H4 (cell line): ENCODE measurements around the gene NTF3. TPM values are rescaled to one million over a fixed set of nuclear protein-coding genes. Genes with fewer than 3 reads are reported as not detected.

Experiments
- DNase-seq: peaks from one replicate; pipeline ENCODE4 v3.0.0-alpha.2; 2015; ENCODE audit warnings: low spot score
- total RNA-seq: library from RNA; depleted of rRNA; stranded (reverse); fragments of >200 nt; shearing (Covaris generic); gene quantifications from 2 replicates; pipeline ENCODE4 v1.2.3, GENCODE V29; 2014; rRNA removed

The NTF3 gene
- total RNA-seq: 4.1 and 10.7 TPM in 2 replicates

DNA sequence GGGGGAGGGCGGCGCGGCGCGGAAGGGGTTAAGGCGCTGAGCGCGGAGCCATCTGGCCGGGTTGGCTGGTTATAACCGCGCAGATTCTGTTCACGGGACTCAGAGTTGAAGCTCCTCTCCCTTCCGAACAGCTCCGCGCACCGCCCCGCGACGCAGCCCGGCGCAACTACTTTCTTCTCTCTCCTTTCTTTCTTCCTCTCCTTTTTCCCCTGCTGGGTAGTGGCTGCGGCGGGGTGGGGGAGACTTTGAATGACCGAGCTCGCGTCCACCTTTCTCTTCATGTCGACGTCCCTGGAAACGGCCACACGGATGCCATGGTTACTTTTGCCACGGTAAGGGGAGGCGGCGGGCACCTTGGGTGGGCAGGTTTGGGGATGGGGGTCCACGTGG lies at the start of gene NTF3:
Gene NTF3, plus strand, starts transcription at position 98 of the 390 bp plus-strand sequence. Its CDS starts 217 bp downstream, at position 315.
- DNase-seq: peak; percentile 57

DNA sequence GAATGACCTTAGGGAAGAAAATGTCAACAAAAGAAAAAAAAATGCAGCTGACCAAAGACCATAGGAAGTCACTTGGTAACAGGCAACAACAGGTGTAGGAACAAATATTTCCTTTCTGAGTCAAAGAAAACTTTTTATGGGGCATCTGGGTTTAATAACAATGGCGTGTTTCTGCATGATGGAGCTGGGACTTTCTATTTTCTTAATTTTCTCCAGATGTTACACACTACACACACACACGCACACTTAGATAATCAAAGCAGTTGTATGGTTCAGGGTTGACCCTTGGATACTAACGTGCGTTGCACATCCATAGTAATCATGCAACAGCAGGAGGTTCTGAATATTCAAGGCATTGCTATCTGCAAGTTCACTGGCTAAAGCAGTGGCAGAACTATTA lies 47.9 kb upstream of the NTF3 start:
- no peak for DNase-seq

DNA sequence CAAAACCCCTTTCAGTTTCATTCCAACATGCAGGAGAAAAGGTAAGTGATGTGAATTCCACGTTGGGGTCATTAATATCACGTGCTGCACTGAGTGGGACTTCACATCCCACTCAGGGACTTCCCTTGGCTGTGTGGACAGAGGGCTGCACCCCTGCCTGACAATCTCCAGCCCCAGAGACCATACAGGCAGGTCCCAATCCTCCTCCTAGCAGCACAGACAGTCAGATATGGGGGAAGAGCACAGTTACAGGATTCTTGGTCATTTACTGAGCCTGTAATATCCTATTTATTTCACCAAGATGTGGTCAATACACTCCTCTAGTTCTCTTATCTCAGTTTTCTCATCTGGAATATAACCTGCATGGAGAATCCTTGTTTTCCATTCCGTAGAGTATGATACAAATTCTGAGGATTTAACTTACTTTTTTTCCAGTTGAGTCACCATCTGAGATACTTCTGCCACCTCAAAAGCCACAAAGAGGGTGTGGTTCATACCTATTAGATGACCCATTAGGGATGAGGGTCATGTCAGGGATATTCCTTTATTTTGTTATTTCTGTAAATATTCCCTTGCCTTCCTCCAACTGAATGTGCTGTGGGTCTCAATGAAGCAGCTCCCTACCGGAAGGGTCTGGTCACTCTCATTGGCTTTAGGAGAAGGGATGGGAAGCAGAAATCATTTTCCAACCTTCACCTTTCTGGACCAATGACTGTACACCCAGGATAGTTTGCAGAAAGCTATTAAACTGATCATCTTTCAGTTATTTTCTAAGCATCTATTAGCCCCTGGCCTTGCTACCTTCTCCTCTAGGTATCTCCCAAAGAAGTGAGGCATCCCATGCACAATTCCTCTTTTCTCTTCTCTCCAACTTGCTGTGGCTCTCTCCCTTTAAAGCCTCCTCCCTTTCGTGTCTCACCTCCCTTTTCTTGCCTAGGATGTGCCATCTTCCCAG lies 43.0 kb upstream of the NTF3 start:
- peak; percentile 18 for DNase-seq

DNA sequence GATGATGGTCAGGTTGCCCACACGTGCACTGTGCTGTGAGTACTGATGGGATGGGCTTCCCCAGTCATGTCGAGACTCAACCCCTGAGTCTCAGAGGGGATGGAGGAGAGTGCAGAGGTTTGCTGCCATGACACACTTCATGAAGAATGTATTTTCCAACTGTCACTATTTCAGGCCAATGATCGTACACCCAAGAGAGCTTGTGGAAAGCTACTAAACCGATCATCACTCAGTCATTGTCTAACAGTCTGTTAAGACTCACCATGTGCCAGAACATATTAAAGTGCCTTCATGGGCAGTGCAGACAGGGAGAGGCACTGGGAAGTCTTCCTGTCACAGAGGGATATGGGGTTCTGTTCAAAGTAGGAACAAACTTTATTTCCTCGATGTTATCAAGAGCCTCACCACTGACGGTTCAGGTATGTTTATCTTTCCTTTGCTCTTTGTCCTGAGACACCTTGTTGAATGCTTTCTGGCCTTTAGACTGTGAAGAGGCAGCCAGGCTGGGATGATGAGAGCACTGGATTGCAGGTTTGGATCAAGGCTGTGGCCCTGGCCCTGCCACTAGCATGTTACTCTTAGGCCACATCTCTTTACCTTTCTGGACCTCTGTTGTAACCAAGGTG lies 41.6 kb upstream of the NTF3 start:
- DNase-seq: no peak

DNA sequence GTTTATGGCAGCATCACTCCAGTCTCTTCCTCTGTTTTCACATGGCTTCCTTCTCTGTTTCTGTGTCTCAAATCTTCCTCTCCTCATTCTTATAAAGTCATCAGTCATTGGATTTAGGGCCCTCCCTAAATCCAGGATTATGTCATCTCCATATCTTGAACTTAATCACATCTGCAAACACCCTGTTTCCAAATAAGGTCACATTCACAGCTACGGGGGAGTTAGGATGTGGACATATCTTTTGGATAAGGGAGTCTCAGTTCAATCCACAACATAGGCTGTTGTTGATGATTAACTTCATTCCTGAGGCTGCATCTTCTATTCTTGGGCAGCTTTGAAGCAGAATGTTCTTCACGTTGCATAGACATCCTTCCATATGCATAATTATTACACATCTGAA lies 40.3 kb upstream of the NTF3 start:
- DNase-seq: no peak

DNA sequence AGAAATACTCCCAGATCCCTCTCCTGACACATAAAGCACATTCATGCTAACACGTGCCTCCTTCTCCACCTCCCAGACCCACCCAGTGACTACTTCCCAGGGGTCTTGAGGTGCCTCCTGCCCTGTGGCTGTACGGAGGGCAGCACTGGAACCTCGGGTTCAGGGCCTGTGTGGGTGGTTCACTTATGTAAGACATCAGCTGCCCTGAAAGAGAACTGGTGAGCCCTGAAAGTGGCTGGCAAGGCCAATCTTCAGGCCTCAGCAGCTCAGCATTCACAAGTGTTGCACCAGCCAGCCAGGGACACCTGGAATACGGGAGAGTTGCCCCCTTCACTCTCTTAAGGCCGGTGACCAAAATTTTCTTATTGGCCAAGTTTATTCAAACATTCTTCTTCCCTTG lies 38.9 kb upstream of the NTF3 start:
- DNase-seq: no peak

DNA sequence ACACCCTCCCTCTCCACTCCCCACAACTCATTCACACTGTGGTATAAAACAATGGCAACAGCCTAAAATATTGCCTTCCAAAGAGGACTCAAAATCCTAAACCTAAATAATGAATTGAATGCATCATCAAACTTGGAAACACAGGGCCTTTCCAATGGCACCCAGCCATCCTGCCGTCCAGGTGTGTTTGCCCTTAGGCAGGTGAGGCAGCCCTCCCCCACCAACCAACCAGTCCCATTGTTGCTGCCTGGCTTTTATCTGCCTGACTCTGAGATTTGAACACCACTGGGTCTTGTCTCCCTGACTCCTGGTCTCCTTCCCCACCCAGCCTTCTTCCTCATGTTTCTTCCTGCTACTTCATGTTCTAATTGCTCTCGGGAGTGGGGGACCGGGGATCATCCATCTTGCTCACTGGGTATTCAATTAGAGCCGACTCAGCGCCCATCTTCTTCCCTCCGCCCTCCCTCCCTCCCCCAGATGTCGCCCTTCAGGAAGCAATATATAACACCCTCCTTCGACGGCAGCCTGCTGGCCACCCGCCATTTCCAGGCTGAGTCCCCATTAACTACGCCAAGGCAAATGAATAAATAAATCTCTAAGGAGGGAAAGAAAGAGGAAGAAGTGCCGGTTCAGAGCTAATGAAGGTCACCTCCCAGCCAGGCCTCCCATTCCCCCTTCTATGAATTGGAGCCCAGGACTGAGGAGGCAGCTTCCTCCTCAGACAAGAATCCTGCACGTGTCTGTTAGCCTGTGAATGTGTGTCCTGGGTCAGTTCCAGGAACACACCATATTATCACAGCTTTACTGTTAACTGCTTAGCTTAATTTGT lies 36.3 kb upstream of the NTF3 start:
- DNase-seq: no peak

DNA sequence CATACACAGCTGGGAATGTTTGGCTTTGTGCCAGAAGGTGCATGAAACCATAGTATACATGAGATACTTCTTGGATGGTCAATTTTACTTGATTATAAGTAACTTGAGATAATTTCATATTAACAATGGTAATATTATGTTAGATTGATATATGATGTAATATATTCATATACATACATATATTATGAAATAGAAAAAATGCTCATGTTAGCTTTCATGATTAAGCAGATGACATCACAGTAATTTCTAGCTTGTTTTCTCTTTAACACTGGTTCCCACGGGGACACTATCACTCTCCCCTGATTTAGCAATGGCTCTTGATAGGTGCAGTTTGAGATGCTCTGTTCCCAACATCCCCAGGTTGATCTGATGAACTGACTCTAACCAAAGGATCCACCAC lies 35.4 kb upstream of the NTF3 start:
- DNase-seq: no peak

DNA sequence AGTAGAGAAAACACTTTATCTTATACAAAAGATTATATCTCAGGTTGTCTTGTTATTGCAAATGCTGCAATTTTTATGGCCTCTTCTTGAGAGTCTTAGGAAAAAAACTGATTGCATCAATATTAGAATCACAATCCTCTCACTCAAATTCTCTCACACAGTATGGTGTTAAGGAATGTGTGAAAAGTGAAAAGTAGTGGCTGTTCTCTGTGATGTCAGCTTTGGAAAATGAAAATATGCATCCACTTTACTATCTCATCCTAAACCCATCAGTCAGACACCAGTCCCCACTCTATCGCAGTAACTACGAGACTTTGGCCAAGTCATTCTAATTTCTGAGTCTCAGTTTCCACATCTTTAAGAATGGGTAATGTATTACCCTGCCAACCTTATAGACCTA lies 32.6 kb upstream of the NTF3 start:
- DNase-seq: no peak

DNA sequence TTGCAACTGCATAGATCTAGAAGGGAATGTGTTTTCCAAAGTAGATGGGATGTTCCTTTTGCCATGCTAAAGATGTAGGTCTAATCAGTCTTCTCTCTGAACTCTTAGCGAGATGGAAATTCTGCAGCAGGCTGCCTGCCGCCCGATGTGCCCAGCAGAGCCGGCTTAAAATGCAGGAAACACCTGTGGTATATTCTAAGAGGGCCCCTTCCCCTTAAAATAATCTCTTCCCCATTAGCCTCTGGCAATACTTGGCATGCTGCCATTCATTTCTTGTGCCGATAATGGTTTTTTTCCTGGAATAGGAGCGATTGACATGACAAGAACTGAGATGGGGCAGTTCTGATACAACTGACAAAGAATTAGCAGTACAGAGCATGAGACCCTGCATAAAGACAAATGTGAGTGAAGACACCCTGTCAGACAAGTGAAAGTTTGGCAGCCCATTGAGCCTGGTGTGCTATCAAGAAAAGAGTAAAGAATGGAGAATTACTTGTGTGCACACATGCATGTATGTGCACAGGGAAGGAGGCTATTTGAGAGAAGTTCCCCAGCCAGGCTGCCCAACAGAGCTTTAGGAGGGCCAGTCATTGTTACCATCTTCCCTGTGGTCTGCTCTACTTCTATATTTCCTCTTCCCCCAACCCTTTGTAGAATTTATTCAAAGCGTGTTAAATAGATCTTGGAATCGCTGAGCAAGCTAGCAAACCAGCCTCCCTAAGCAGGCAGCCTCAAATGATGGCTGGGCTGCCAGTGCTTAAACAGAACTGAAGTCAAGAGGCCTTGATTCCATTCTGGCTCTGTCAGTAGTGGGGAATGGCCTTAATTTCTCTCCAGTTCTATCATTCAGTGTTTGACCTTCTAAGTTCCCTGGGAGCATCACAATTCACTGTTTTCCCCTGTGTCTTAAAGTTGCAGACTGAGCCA lies 29.6 kb upstream of the NTF3 start:
- no peak for DNase-seq

DNA sequence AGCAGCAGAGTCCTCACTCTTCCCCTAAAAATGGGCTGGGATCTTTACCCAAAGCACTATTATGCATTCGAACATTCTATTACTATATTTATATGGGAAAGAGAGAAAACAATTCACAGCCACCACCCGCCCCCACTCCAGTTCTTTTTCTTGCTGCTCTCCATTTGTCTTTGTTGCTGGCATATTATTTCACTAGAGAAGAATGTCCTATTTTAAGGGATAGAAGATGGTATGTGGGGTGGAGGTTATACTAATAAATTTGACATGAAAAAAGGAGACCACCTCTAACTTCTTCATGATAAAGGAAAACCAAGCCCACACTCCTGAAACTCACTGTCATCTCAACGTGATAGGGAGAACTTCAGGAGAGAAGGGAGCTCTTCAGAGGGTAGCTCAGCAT lies 28.5 kb upstream of the NTF3 start:
- no peak for DNase-seq

DNA sequence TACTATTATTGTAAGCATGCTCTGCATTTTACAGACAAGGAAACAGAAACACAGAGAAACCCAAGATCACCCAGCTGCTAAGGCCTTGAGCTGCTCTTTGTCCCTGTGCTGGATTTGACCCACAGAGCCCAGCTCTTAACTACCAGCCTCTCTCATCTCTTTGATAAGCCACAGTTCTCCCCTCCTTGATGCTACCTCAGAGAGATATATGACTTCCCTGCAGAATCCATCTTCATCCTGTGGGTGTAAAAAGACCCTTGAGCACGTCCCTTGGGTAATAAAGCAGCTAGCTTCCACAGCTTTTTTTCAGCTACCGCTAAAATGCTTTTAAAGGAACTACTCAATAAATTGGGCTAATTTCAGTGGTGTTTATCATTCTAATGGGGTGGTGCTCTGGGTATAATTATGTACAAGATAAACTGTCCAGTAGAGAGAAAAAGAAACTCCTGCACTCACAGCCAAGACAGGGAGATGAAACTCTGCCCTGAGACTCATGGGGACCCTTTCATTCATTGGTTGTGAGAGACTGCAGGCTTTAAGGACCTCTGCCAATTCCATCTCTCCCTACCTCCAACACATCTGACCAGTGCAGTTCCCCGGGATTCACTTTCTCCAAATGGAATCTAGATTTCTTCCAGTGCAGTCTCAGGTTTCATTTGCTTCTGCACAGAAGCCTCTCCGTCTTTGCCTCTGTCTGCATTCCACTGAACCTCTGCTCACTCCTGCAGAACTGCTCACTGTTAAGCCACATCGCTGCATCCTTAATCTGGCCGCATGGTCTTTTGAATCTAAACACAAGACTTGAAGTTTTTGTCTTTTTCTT lies 24.7 kb upstream of the NTF3 start:
- DNase-seq: no peak

DNA sequence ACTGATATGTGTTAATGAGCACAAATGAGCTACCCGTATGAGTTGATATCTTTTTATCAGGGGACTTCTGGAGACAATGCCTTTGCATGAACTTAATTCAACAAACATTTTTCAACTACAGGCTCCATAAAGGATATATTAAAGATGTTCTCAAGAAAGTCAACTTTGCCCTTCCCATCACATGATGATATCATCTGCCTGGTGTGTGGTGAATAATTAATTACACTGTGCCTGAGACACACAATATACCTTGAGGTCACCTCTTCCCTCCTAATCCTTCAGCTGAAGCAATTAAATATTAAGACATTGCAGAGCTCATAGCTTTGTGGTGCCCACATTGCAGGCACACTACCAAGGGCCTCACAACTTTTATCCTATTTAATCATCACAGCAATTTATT lies 22.3 kb upstream of the NTF3 start:
- DNase-seq: no peak

DNA sequence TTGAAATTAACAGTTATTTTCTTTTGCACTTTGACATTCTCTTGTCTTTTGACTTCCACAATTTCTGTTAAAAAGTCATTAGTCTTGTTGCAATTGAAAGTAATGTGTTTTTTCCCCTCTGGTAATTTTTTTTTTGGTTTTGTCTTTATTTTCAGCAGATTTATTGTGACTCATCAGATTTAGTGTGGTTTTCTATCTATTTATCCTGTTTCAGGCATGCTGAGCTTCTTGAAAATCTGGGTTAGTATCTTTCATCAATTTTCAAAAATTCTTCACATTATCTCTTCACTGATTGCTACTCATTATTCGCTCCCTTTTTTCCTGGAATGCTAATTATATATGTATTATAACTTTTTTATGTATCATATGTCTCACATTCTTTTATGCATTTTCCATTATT lies 15.3 kb upstream of the NTF3 start:
- no peak for DNase-seq

DNA sequence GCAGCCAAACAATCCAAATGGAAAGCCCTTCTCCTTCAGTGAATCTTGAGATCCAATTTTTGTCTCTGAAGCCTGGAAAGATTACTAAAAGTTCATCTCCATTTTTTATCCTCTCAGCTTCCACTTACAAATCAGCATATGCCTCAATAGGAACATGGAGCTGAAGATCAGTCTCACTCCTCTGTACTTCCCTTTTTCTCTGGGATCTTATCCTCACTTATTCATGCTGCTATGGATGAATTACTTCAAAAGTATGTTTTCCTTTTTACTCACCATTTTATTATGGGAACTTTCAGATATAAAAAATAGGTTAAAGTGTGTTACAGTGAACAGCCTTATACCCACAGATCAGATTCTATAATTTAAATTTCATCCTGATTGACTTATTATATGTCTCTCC lies 14.4 kb upstream of the NTF3 start:
- DNase-seq: no peak

DNA sequence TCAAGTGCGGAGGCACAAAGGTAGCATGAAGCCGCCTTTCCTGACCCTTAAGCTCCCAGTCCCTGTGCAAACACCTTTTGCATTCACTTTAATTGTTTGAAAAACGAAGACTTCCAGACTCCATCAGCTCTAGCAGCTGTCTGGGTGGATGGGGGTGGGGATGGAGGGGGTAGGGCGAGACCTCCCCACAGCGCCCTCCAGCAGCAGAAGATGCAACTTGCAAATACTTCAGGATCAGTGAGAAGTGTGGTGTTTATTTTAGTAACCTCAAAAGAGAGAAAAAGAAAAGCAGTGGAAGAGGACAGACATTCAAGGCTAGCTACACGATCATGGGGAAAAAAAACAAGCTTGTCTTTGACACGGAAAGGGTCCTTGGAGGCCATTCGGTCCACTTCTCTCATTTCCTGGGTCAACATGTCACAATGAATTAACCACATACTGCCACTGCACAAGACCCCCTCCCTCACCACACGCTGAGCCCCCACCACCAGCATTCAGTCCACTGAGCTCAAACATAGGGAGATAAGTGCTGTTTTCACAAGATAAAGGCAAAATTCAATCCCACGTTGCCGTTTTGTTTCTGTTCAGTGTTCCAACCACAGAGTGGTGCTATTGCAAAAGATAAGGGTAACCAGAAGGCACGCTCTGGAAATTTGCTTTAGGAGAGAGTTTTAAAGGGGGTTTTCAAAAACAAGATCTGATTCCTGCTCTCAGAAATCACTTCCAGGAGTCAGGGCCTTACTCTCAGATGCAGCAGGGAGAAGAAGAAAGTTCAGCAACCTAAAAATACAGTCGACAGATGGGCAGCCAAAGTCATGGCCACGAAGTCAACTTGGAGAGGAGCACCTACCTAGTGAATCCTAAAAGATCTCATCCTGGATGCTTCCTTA lies 3.3 kb upstream of the NTF3 start:
- DNase-seq: no peak

DNA sequence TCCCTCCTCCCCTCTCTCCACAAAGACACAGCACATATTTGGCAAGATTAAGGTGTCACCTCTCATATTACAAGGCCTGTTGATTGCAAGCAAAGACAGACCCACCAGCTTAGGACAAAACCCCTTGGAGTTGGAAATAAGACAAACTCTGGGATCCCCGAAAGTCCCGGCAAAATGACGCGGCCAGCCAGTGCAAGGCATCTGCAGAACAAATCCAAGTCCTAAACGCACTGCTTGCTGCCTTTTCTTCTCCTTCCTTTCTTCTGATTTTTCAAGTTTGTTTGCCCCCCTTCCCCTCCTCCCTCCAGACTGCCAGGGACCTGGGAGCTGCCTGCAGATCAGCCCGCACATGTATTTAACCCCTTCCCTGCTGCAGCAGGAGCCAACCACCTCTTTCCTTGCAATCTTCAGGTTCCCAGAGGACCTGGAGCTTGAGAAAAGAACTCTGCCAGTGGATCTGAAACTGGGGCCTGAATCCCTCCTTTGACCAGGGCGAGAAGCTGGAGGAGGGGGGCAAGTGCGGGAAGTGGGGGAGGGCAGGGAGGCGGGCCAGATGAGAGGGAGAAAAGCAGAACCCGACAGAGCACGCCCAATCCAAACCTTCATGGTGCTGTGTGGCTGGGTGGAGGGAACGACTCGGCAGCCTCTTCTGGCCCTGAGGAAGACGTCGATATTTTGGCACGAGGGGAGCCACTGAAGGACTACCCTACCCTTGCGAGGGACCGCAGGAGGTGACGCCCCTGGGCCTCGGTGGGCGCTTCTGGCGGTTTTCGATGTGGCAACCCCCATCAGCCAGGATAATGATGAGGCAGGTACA lies 2.0 kb upstream of the NTF3 start:
- no peak for DNase-seq
